CD4-positive, alpha-beta T cell (primary cell): ENCODE results near the gene FHOD3. TPM values are rescaled to one million over a fixed set of nuclear protein-coding genes. Genes with fewer than 3 reads are reported as not detected.
"Not testable (repeated sequence)": the region's sequence is repeated elsewhere in the genome, so short reads cannot be mapped to it uniquely, and the experiment has no call there.

ENCODE experiments used
- ATAC-seq: fragments of 200-7000 bp; cut with Tn5 transposase; one replicate; pipeline ENCODE4 v1.10.0; 2022; ENCODE audit warnings: mild to moderate bottlenecking; ENCODE audit not compliant: poor library complexity
- CTCF ChIA-PET: fragments of 350-600 bp; sonication (Branson Sonifier 250); formaldehyde crosslinking; loops from one replicate; lab custom pipeline; 2021; ENCODE audit warnings: antibody characterized with exemption, inconsistent platforms; lab: Charles Lee
- POLR2A ChIA-PET: fragments of 350-600 bp; sonication (Branson Sonifier 250); formaldehyde crosslinking; loops from one replicate; lab custom pipeline; 2021; ENCODE audit warnings: antibody characterized with exemption, inconsistent platforms; lab: Charles Lee
- DNase-seq, 14 experiments: peaks; one replicate each; pipeline ENCODE4 v3.0.0-alpha.2; 2013 to 2020; ENCODE audit warnings: mixed read lengths in 2 of 14
- H3K27ac ChIP-seq, 2 donors: one replicate each; pipeline versions ENCODE4 v1.5.1 to v1.7.0; 2013; ENCODE audit warnings: low read length in 2 of 2, low read depth in 1 of 2, mild to moderate bottlenecking in 1 of 2
- H3K27me3 ChIP-seq, 2 experiments: 1 replicate in 1 of 2; 2 replicates in 1 of 2; pipeline versions ENCODE4 v1.6.1 to v1.7.0; 2013; ENCODE audit warnings: low read length in 2 of 2, control low read depth in 1 of 2, mild to moderate bottlenecking in 1 of 2, moderate library complexity in 1 of 2; ENCODE audit not compliant: insufficient read depth in 2 of 2, control insufficient read depth in 1 of 2
- H3K36me3 ChIP-seq: one replicate; pipeline ENCODE4 v1.6.1; 2013; ENCODE audit warnings: low read length, control low read depth; ENCODE audit not compliant: insufficient read depth
- H3K4me1 ChIP-seq: one replicate; pipeline ENCODE4 v1.6.1; 2013; ENCODE audit warnings: low read length, control low read depth; ENCODE audit not compliant: insufficient read depth
- H3K4me3 ChIP-seq: one replicate; pipeline ENCODE4 v1.5.1; 2013; ENCODE audit warnings: mild to moderate bottlenecking, low read length, moderate library complexity
- H3K9me3 ChIP-seq, 2 experiments: 1 replicate in 1 of 2; 2 replicates in 1 of 2; pipeline versions ENCODE4 v1.6.1 to v1.7.0; 2013; ENCODE audit warnings: low read length in 2 of 2, mild to moderate bottlenecking in 2 of 2, control low read depth in 1 of 2, moderate library complexity in 1 of 2; ENCODE audit not compliant: control insufficient read depth in 1 of 2, insufficient read depth in 1 of 2
- H3K27ac Mint-ChIP-seq: one replicate; pipeline ENCODE4 v1.8.0; 2020; ENCODE audit warnings: mixed read lengths
- H3K27me3 Mint-ChIP-seq: one replicate; pipeline ENCODE4 v1.8.0; 2021; ENCODE audit warnings: mixed read lengths
- H3K36me3 Mint-ChIP-seq: one replicate; pipeline ENCODE4 v1.8.0; 2021; ENCODE audit warnings: low read depth, mixed read lengths
- H3K4me1 Mint-ChIP-seq: one replicate; pipeline ENCODE4 v1.8.0; 2021; ENCODE audit warnings: low read depth, mixed read lengths
- H3K4me3 Mint-ChIP-seq: one replicate; pipeline ENCODE4 v1.8.0; 2020; ENCODE audit warnings: mild to moderate bottlenecking, mixed read lengths
- H3K9me3 Mint-ChIP-seq: one replicate; pipeline ENCODE4 v1.8.0; 2020; ENCODE audit warnings: mixed read lengths
- CTCF ChIP-seq: fragments of 200-600 bp; IDR thresholded peaks from one replicate; pipeline ENCODE4 v1.8.0; 2022; ENCODE audit warnings: antibody characterized with exemption, mild to moderate bottlenecking
- intact Hi-C, 2 experiments: fragments of 100-400 bp; cut with DNase I in 1 of 2; cut with micrococcal nuclease in 1 of 2; formaldehyde crosslinking; loops; one replicate each; pipeline versions ENCODE4 v1.15.1 to v1.9.0; 2023 to 2025; cut with DNase I, micrococcal nuclease
- total RNA-seq, 174 experiments: library from RNA in 2 of 174; stranded (reverse) in 2 of 174; gene quantifications; one replicate each; pipeline ENCODE4 v1.2.3 and lab custom pipeline; 2021 to 2026

FHOD3 gene
- total RNA-seq, 2 experiments from 2014 or later = not detected

GRCh38 chr18:36718705-36719328, 421.3 kb downstream of the FHOD3 start:
- Mint-ChIP-seq H3K36me3 (no peaks in the 10 kb centered on the region), H3K4me3 (no peak overlapping the region)
- CTCF ChIA-PET = no interaction called here

DNA sequence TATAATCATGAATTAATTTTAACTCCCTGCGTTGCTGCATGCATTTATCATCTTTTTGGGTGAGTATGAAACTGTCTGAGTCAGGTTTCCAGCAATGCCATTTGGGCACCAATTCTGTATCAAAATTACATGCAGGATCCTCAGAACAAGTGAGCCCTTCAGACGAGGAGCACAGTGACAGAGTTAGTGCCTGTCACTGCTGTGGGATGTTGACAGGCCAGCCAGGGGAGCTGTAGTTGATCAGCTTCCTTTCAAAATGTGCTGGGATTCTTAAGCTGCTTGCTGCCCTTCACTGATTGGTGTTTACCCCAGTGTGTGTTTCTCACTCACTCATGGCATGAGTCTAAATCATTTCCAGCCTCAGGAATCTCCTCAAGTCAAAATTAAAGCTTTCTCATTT, 422.1 kb downstream of the FHOD3 start:
- H3K9me3 Mint-ChIP-seq = no peaks in the 10 kb centered on the region
- TF ChIP-seq CTCF = no peak

More at GRCh38 chr18:36718705-36719328, 421.3 kb downstream of the FHOD3 start:
- no peak for TF ChIP-seq CTCF
- Histone ChIP-seq H3K9me3 (peaks cover 0 to 3% of the 10 kb centered on the region in 2 experiments), H3K36me3 (no peaks in the 10 kb centered on the region), H3K27ac (no peak overlapping the region), H3K4me1 (no peaks in the 10 kb centered on the region), H3K27me3 (no peaks in the 10 kb centered on the region), H3K4me3 (no peak overlapping the region)
- no peak for DNase-seq
- Mint-ChIP-seq H3K27me3 (peaks cover 12% of the 10 kb centered on the region), H3K4me1 (no peaks in the 10 kb centered on the region), H3K27ac (no peak overlapping the region), H3K9me3 (no peaks in the 10 kb centered on the region)
- POLR2A ChIA-PET = no interaction called here
- intact Hi-C loops = no loop called here
- ATAC-seq = no peak

DNA sequence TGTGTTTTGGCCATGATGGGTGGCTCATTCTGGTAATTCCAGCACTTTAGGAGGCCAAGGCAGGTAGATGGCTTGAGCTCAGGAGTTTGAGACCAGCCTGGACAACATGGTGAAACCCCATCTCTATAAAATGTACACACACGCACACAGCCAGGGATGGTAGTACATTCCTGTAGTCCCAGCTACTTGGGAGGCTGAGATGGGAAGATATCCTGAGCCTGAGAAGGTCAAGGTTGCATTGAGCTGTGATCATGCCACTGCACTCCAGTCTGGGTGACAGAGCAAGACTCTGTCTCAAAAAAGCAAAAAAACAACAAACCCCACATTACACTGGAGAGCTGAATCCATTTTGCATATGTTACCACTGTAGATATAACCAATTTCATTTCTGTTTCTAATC, 423.8 kb downstream of the FHOD3 start:
- CTCF ChIA-PET = not testable (repeated sequence)

More for the DNA sequence above, 422.1 kb downstream of the FHOD3 start:
- Histone ChIP-seq H3K27ac (no peak overlapping the region), H3K36me3 (no peaks in the 10 kb centered on the region), H3K4me1 (no peaks in the 10 kb centered on the region), H3K27me3 (no peaks in the 10 kb centered on the region), H3K9me3 (peaks cover 0 to 3% of the 10 kb centered on the region in 2 experiments), H3K4me3 (no peak overlapping the region)
- no peaks in the 10 kb centered on the region for H3K36me3 Mint-ChIP-seq
- intact Hi-C loops = no loop called here
- POLR2A ChIA-PET = no interaction called here
- ATAC-seq = no peak
- peaks cover 12% of the 10 kb centered on the region for H3K27me3 Mint-ChIP-seq
- H3K4me3 Mint-ChIP-seq = no peak overlapping the region
- H3K4me1 Mint-ChIP-seq = no peaks in the 10 kb centered on the region
- CTCF ChIA-PET = no interaction called here
- DNase-seq = no peak
- no peak overlapping the region for H3K27ac Mint-ChIP-seq

GRCh38 chr18:36724169-36724568, 426.7 kb downstream of the FHOD3 start:
- no peak for TF ChIP-seq CTCF
- Mint-ChIP-seq H3K9me3 (no peaks in the 10 kb centered on the region), H3K4me1 (no peaks in the 10 kb centered on the region), H3K36me3 (no peaks in the 10 kb centered on the region), H3K4me3 (no peak overlapping the region), H3K27ac (no peak overlapping the region), H3K27me3 (peaks cover 12% of the 10 kb centered on the region)
- no peaks in the 10 kb centered on the region for H3K4me1 ChIP-seq
- no peaks in the 10 kb centered on the region for H3K27me3 ChIP-seq
- ChIA-PET CTCF (no interaction called here), POLR2A (no interaction called here)
- no peak overlapping the region for H3K4me3 ChIP-seq
- no peak for ATAC-seq
- DNase-seq = no peak
- no peaks in the 10 kb centered on the region for H3K36me3 ChIP-seq
- H3K9me3 ChIP-seq = no peaks in the 10 kb centered on the region
- intact Hi-C loops = no loop called here
- no peak overlapping the region for H3K27ac ChIP-seq

More for the DNA sequence above, 423.8 kb downstream of the FHOD3 start:
- H3K36me3 Mint-ChIP-seq, ATAC-seq, H3K4me3 ChIP-seq, POLR2A ChIA-PET, H3K27ac Mint-ChIP-seq, H3K4me3 Mint-ChIP-seq, DNase-seq, H3K9me3 ChIP-seq, H3K27ac ChIP-seq, H3K4me1 Mint-ChIP-seq, H3K36me3 ChIP-seq, H3K4me1 ChIP-seq, H3K9me3 Mint-ChIP-seq, intact Hi-C loops, H3K27me3 ChIP-seq: not testable (repeated sequence)
- H3K27me3 Mint-ChIP-seq = peaks cover 12% of the 10 kb centered on the region
